HEK293 (cell line): ENCODE data around the gene ANAPC16.

Experiments
- CTCF ChIA-PET: fragments of 350-600 bp; formaldehyde crosslinking; extraction: SDS; loops from one replicate; lab custom pipeline; 2021; ENCODE audit warnings: antibody characterized with exemption; lab: Yijun Ruan, JAX
- POLR2A ChIA-PET: fragments of 300-600 bp; formaldehyde crosslinking; extraction: SDS; loops from one replicate; lab custom pipeline; 2020; ENCODE audit warnings: antibody characterized with exemption, inconsistent platforms; lab: Yijun Ruan, JAX
- H3K27ac ChIP-seq: fragments of 200-500 bp; sonication (Bioruptor generic); 2 replicates; pipeline ENCODE4 v1.5.1; 2014; ENCODE audit warnings: low read depth, low read length, control low read depth, inconsistent platforms; ENCODE audit errors: extremely low read depth
- H3K36me3 ChIP-seq, 2 experiments: fragments of 200-500 bp in 1 of 2; sonication (Bioruptor generic) in 1 of 2; 1 replicate in 1 of 2; 2 replicates in 1 of 2; pipeline ENCODE4 v1.5.1; 2014 to 2017; ENCODE audit warnings: inconsistent platforms in 2 of 2, low read length in 2 of 2; ENCODE audit not compliant: control insufficient read depth in 2 of 2, insufficient read depth in 1 of 2
- H3K4me1 ChIP-seq: fragments of 200-500 bp; sonication (Bioruptor generic); 2 replicates; pipeline ENCODE4 v1.5.1; 2014; ENCODE audit warnings: mild to moderate bottlenecking, low read length, inconsistent platforms; ENCODE audit not compliant: control insufficient read depth, insufficient read depth
- H3K4me3 ChIP-seq: 2 replicates; pipeline ENCODE4 v1.5.1; 2011; ENCODE audit warnings: low read depth, mild to moderate bottlenecking, control low read depth, low read length, moderate library complexity
- H3K9me3 ChIP-seq: fragments of 200-500 bp; sonication (Bioruptor generic); 2 replicates; pipeline ENCODE4 v1.5.1; 2014; ENCODE audit warnings: low read depth, low read length, inconsistent platforms; ENCODE audit not compliant: control insufficient read depth, insufficient read depth
- FEZF1 ChIP-seq: fragments of 450-650 bp; formaldehyde crosslinking; IDR thresholded peaks from 2 replicates; pipeline ENCODE4 v1.5.1; 2016; ENCODE audit warnings: missing biosample characterization, missing genetic modification characterization
- GFI1B ChIP-seq: fragments of 450-650 bp; formaldehyde crosslinking; IDR thresholded peaks from 2 replicates; pipeline ENCODE4 v1.5.1; 2016; ENCODE audit warnings: missing biosample characterization, missing genetic modification characterization
- GLIS1 ChIP-seq: fragments of 450-650 bp; formaldehyde crosslinking; IDR thresholded peaks from 2 replicates; pipeline ENCODE4 v1.5.1; 2016; ENCODE audit warnings: missing biosample characterization, missing genetic modification characterization
- MYNN ChIP-seq: fragments of 450-650 bp; formaldehyde crosslinking; IDR thresholded peaks from 2 replicates; pipeline ENCODE4 v1.5.1; 2016; ENCODE audit warnings: missing biosample characterization, missing genetic modification characterization, borderline replicate concordance
- OSR2 ChIP-seq: fragments of 450-650 bp; formaldehyde crosslinking; IDR thresholded peaks from 2 replicates; pipeline ENCODE4 v1.5.1; 2016; ENCODE audit warnings: missing biosample characterization, missing genetic modification characterization
- PRDM10 ChIP-seq: fragments of 450-650 bp; formaldehyde crosslinking; IDR thresholded peaks from 2 replicates; pipeline ENCODE4 v1.5.1; 2016; ENCODE audit warnings: missing biosample characterization, missing genetic modification characterization
- PRDM6 ChIP-seq: fragments of 450-650 bp; formaldehyde crosslinking; IDR thresholded peaks from 2 replicates; pipeline ENCODE4 v1.5.1; 2017; ENCODE audit warnings: missing biosample characterization, missing genetic modification characterization
- TRIM28 ChIP-seq: IDR thresholded peaks from 2 replicates; pipeline ENCODE4 v1.6.1; 2011; ENCODE audit warnings: low read length, control low read depth, borderline replicate concordance
- ZNF155 ChIP-seq: fragments of 450-650 bp; formaldehyde crosslinking; IDR thresholded peaks from 2 replicates; pipeline ENCODE4 v1.5.1; 2016; ENCODE audit warnings: missing biosample characterization, missing genetic modification characterization
- ZNF16 ChIP-seq: fragments of 450-650 bp; formaldehyde crosslinking; IDR thresholded peaks from 2 replicates; pipeline ENCODE4 v1.5.1; 2016; ENCODE audit warnings: low read depth, missing biosample characterization, missing genetic modification characterization
- ZNF175 ChIP-seq: fragments of 450-650 bp; formaldehyde crosslinking; IDR thresholded peaks from 2 replicates; pipeline ENCODE4 v1.5.1; 2016; ENCODE audit warnings: missing biosample characterization, missing genetic modification characterization
- ZNF211 ChIP-seq: fragments of 450-650 bp; formaldehyde crosslinking; IDR thresholded peaks from 2 replicates; pipeline ENCODE4 v1.5.1; 2016; ENCODE audit warnings: low read depth, missing biosample characterization, missing genetic modification characterization
- ZNF449 ChIP-seq: fragments of 450-650 bp; formaldehyde crosslinking; IDR thresholded peaks from 2 replicates; pipeline ENCODE4 v1.5.1; 2017; ENCODE audit warnings: missing biosample characterization, mild to moderate bottlenecking, missing genetic modification characterization, moderate library complexity
- ZNF513 ChIP-seq: fragments of 450-650 bp; IDR thresholded peaks from 2 replicates; pipeline ENCODE4 v1.5.1; 2018; ENCODE audit warnings: missing biosample characterization, missing genetic modification characterization
- ZNF530 ChIP-seq: fragments of 450-650 bp; formaldehyde crosslinking; IDR thresholded peaks from 2 replicates; pipeline ENCODE4 v1.5.1; 2016; ENCODE audit warnings: low read depth, missing biosample characterization, missing genetic modification characterization
- ZNF654 ChIP-seq: fragments of 450-650 bp; formaldehyde crosslinking; IDR thresholded peaks from 2 replicates; pipeline ENCODE4 v1.5.1; 2016; ENCODE audit warnings: low read depth, missing biosample characterization, missing genetic modification characterization
- ZSCAN16 ChIP-seq: fragments of 450-650 bp; formaldehyde crosslinking; IDR thresholded peaks from 2 replicates; pipeline ENCODE4 v1.5.1; 2016; ENCODE audit warnings: missing biosample characterization, missing genetic modification characterization

The ANAPC16 gene

GRCh38 chr10:72228318-72228751 is 12.5 kb downstream of the ANAPC16 start (continued):
- 0 out of 2 replicates have a peak, but pooled peaks have one; percentile 53 for TF ChIP-seq ZSCAN16 (tag by site-specific recombination)
- TF ChIP-seq ZNF155 (tag by site-specific recombination) = no peak
- TF ChIP-seq ZNF513 (tag by site-specific recombination) = peak; percentile 33; the same call in 1 of the 2 replicates
- TF ChIP-seq ZNF175 (tag by site-specific recombination) = no peak
- TF ChIP-seq, all 188 proteins: peak for 69

- H3K27ac ChIP-seq = 0 out of 2 replicates have a peak overlapping the region, but pooled peaks have one; percentile 1
- POLR2A ChIA-PET = interaction anchor here (0.6 to 1.9 kb wide), 5 partner anchors 13 to 1357 kb away, joined by 3 to 18 read pairs (median 4); partner anchors contain the start of genes ANAPC16, ASCC1 and DDIT4
- CTCF ChIA-PET = interaction anchor here (0.6 to 1.5 kb wide), 8 partner anchors 13 to 272 kb away, joined by 3 to 6 read pairs (median 4); partner anchors contain the start of genes ANAPC16 and ASCC1
Measured at GRCh38 chr10:72229261-72230251, 13.7 kb downstream of the ANAPC16 start.

More at GRCh38 chr10:72229261-72230251, 13.7 kb downstream of the ANAPC16 start:
- no peak for TF ChIP-seq ZNF16
- peak; percentile 91 for TF ChIP-seq GFI1B (tag by site-specific recombination)
- TF ChIP-seq ZNF530 (tag by site-specific recombination) = no peak
- no peak for TF ChIP-seq ZNF654 (tag by site-specific recombination)
- peak; percentile 22; the same call in 1 of the 2 replicates for TF ChIP-seq OSR2 (tag by site-specific recombination)
- TF ChIP-seq FEZF1 (tag by site-specific recombination) = peak; percentile 96
- TF ChIP-seq TRIM28 = no peak
- no peak for TF ChIP-seq ZNF211 (tag by site-specific recombination)
- no peak for TF ChIP-seq MYNN (tag by site-specific recombination)
- TF ChIP-seq PRDM6 = peak; percentile 62
- TF ChIP-seq ZNF449 (tag by site-specific recombination) = peak; percentile 77
- TF ChIP-seq PRDM10 (tag by site-specific recombination) = peak; percentile 57
- TF ChIP-seq GLIS1 (tag by site-specific recombination) = peak; percentile 71; the same call in 1 of the 2 replicates
- Histone ChIP-seq H3K36me3 (peaks cover 30% of the 10 kb centered on the region in 2 experiments), H3K4me1 (peaks cover 26% of the 10 kb centered on the region), H3K9me3 (no peaks in the 10 kb centered on the region), H3K4me3 (no peak overlapping the region)
